ENCODE measurements around the gene EIF4G1.

EIF4G1 gene

DNA sequence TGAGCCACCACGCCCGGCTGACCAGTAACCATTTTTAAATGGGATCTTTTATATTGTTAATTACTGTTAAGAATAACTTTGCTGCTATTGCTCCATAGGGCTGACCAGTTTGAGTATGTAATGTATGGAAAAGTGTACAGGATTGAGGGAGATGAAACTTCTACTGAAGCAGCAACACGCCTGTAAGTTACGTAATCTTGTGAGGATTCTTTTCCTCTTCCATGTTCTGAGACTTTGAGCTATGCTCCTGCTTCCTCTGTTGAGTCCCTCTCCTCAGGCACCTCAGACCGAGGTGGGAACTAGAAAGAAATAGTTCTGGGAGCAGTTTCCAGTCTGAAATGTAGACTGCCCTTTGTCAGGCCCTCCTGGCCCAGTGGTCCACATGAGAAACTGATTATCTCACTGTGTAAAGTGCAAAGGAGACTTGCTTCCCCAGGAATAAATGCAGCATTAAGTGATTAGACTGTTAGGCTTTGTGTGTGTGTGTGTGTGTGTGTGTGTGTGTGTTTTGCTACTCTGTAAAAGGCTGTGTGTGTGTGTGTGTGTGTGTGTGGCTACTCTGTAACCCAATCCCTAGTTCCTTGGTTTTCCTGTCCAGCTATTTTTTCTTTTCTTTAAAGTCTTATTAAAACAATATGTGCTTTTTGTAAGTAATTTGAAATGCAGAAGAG lies 52.3 kb downstream of the EIF4G1 start:
- DNase-seq (ENCODE audit: low spot score) = no peak

DNA sequence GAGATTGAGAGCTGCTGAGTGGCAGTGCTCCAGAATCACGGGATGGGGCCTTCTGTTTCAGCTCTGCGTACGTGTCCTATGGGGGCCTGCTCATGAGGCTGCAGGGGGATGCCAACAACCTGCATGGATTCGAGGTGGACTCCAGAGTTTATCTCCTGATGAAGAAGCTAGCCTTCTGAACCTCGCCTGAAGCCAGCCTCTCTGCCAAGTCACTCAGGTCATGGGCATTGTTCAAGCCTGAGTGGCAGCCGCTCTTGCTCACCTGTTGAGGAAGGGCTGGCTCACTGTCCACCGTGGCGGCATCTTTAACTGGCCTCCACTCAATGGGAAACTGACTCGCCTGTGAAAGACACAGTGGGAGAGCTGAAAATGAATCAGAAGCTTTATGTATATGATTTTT lies 53.7 kb downstream of the EIF4G1 start:
- no peak for DNase-seq (ENCODE audit: low spot score)

DNA sequence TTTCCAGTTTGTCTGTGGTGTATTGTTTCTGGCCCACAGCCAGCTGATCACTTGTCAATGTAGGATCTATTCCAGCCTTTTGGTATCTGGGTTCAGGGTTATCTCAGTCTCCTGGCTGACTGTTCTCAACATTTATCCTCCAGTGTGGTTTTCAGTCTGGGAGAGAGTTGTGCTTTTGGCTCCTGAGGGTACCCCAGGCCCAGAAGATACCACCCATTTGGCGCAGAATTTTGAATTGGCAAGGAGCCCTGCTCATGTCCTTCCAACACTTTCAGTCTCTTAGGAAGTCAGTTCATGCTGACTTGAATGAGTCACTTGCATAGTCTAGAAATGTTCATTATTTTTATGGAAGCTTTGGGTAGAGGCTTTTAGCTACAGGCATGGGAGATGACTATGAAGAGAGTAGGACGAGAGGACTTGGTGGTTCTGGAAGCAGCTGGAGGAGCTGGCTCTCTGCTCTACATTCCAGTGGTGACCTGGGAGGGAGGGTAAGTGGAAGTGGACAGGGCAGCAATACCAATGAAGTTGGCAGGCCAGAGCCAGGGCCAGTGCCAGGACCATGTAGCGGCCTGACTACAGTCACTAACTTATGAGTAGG lies 54.3 kb downstream of the EIF4G1 start:
- DNase-seq (ENCODE audit: low spot score) = no peak

DNA sequence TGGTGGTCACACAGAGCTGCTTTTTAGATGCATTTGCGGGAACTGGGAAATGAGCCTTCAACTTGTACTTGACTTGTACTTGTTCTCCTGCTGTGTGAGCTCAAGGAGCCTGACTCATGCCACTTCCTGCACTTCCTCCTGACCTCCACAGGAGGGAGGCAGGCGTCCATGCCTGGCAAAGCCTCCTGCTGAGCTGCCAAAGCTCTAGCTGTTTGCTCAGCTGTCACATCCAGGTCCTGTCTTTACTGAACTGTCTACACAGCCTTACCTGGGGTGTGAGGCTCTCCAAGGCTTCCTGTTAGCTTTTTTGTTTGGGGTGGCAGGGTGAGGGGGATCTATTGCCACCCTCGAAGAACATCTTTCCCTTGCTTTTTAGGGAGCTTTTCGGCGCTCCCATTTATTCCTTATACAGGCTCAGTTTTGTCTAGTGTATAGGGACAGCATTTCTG lies 57.2 kb downstream of the EIF4G1 start:
- peak; percentile 88 for DNase-seq (ENCODE audit: low spot score)

DNA sequence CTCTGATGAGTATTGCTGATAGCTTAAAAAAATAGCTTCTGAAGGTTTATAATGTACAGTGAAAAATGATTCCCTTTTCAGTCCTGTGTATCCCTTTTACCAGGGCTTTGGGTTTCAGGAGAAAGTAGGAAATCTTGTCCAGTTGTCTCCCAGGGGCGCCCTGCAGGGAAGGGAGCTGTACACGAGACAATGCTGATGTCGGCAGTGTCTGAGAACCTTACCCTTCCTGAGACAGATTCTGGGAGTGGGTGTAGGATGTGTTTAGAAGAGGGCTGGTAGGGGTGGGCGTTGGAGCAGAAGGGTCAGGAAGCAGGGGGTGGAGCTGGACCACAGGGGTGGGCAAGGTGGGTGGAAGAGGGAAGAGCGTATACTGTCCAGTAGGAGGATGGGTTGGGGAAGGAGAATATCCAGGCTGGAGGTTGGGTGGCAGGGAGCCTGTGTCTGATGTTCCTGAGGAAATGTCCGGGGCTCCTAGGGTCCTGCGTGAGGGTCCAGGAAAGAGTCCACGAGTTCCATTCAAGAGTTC lies 58.0 kb downstream of the EIF4G1 start:
- no peak for DNase-seq (ENCODE audit: low spot score)

DNA sequence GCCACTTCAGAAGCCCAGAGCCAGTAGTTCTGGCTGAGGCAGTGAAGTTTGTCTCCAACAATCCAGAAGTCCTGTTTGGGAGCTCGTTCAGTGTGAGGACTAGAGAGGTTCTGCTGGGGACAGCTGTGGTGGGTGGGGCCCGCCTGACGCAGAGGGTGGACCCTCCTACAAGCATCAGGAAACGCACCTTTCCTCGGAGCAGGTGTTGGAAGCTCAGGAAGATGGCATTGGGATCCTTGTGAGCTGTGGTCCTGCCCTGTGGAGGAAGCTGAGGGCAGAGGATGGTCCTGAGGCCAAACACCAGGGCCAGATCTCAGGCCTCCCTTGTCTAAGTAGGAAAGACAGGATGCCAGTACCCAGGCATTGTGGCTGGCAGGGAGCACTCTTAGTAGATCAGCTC lies 58.5 kb downstream of the EIF4G1 start:
- no peak for DNase-seq (ENCODE audit: low spot score)

DNA sequence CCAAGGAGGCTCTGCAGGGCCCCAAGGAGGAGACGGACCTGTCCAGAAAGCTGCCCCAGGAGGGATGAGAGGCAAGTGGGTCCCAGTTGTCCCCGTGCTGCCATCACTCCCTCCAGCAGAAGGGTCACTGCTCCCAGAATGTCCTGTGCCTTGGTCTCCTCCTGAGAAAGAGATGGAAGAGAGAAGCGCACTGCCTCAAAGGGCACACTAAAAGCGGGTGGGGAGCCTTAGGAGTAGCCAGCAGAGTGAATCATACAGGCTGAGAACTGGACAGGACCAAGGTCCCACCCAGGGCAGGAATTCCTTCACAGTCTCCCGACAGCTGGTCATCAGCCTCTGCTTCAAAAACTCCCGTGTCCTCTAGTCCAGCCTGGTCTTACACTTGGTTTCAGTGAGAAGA lies 59.0 kb downstream of the EIF4G1 start:
- DNase-seq (ENCODE audit: low spot score) = no peak

DNA sequence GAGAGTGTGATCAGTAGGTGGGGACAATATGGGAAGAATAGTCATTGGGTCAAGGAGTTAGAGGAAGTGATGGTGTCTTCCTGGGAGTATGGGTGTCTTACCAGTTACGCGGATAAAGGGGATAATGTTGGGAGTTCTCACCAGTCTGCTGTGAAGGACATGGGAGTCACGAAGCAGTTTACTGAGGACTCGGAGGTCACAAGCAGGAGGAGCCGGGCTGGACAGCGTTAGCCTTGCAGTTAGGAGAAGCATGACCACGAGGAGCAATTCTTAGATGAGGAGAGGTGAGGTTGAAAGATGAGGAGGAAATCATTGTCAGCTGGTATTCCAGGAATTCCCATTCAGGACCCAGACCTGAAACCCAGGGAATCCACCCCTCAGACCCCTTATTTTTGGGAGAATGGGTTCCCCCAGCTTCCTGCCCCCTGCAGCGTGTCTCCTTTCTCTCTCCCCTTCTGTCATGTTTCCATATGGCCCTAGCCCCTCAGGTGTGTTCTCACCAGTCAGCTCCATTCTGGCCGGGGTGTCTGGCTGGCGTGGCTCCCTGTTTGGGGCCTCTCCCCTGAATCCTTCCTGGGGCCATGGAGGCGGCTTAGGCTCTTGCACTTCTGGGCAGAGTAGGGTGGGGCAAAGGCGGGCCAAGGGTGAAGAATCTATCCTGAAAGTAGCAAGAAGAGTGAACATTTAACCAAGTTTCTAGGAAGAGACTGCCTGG lies 61.5 kb downstream of the EIF4G1 start:
- no peak for DNase-seq (ENCODE audit: low spot score)

DNA sequence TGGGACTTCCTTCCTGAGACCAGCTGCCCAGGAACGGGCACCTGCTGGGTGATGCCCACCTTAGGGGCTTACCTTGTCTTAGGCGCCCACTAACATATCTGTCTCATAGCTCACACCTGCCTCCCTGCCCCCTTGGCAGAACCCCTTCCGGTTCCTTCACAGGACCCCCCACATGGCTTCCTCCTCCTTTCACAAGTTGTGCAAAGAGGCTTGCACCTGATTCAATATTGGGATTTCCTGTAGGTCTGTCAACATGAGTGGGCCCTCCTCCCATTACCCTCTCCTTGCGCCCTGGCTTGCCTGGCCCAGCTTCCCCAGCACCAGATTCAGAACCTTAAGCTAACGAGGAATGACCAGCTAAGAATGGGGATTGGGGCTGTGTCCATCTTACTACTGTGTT lies 63.0 kb downstream of the EIF4G1 start:
- DNase-seq (ENCODE audit: low spot score) = no peak

DNA sequence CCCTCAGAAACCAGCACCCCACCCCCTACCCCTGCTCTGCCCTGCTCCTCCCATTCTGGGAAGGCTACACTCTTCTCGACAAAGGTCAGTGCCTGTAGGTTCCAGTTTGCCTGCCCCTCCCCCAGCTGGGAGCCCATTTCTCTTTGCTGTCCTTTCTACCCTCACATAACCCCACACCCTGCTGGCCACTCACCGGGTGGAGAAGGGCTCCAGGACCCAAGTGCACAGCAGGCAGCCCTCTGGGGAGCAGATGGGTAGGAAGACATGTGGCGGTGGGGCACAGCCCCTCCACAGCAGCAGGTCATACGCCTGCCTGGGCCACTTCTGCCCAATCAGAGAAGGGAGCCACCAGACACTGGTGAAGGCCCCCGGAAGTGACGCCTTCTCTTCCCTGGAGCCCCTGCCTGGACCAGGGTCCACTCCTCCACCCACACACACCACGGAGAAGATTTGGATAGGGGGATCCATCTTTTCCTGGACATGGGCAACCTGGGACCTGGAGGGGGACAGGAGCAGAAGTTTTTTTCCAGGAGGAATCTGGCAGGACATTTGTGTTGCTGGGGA lies 63.6 kb downstream of the EIF4G1 start, which contains the start of gene THPO:
Gene THPO, minus strand, starts transcription at position 326 of the 564 bp plus-strand sequence. CDS start 1,948 bp downstream, outside the sequence.
- no peak for DNase-seq (ENCODE audit: low spot score)

DNA sequence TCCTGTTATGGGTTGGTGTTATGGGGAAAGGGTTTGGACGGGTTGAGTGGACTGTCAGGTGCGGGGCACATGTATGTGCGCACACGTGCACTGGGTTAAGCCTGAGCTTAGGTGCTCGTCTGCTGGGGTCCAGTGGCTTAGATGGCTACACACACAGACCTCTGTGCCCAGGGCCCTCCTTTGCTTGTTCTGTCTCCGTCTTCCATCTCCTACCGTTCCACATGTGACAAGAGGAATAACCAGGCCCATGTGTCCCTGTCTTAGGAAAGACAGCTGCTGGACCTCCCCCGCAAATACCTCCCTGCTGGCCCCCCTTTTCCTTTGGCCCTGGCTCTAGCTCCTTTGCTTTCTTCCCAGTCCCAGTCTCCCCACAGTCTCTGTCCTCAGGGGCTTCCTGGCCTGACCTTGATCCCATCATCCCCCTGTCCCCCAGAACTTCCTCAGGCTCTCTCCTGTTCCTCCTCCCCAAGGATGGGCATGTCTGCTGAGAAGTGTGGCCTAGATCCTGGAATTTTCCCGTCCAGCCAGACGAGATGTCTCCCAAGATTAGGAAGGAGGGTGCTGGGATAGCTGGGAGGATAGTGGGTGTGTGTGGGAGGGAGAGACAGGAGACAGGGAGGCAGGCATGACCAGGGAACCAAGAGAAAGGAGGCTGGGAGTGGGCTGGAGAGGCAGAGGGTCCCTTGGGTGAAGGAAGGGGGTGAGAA lies 64.4 kb downstream of the EIF4G1 start:
- no peak for DNase-seq (ENCODE audit: low spot score)

DNA sequence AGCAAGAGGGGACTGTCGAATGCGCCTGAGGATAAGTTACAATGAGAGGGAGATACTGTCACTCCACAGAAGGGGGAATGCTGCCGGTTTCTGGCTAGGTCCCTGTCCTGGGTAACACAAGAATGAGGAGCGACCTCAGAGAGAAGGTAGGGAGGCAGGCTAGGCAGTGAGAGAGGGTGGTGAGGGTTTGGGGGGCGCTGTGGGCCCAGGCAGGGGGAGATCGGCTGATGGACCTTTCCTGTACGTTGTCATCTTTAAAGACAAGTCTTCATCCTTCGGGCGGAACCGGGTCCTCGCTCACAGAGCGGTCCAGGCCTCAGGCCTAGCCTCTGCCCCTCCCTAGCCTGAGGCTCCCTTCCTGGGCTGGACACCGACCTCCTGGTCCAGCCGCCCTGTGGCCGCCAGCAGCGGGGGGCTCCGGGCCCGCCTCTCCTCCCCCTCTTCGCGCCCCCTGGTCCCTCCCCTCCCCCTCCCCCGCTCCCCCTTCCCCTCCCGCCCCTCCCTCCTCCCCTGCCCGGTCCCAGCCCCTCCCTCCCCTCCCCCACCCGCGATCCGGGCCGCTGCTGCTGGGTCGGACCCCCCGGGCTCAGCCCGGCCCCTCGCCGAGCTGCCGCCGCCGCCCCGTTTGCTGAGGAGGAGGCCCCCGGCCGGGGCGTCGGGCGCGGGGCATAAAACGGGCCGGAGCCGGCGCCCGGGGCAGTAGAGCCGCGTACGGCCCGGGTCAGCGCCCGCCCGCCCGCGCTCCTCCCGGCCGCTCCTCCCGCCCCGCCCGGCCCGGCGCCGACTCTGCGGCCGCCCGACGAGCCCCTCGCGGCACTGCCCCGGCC lies 65.2 kb downstream of the EIF4G1 start, which contains the start of gene CHRD:
Gene CHRD, plus strand, starts transcription at position 697 of the 827 bp plus-strand sequence. CDS start 265 bp downstream, outside the sequence.
- no peak for DNase-seq (ENCODE audit: low spot score)

DNA sequence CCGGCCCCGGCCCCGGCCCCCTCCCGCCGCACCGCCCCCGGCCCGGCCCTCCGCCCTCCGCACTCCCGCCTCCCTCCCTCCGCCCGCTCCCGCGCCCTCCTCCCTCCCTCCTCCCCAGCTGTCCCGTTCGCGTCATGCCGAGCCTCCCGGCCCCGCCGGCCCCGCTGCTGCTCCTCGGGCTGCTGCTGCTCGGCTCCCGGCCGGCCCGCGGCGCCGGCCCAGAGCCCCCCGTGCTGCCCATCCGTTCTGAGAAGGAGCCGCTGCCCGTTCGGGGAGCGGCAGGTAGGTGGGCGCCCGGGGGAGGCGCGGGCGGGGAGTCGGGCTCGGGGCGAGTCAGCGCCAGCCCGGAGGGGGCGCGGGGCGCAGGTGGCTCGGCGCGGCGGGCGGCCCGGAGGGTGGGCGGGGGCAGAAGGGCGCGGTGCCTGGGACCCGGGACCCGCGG lies 65.8 kb downstream of the EIF4G1 start:
- DNase-seq (ENCODE audit: low spot score) = no peak

DNA sequence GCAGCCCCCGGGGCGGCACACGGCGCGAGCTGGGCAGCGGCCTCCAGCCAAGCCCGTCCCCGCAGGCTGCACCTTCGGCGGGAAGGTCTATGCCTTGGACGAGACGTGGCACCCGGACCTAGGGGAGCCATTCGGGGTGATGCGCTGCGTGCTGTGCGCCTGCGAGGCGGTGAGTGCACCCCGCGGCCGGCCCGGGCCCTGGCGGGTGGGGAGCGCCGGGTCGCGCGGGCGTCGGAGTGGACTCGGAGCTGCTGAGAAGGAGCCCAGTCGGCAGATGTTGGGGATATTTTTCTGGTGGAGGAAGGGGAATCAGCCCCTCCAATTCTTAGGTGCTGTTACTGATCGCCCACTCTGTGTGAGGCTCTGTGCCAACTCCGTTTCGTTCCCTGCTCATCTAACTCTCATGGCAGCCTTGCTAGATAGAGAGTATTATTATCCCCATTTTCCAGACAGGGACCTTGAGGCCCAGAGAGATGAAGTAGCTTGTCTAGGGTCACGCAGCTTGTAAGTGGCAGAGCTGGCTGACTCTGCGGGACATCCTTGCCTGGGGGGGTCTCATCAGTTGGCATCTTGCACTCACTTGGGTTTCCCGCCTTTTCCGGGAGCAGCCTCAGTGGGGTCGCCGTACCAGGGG lies 66.3 kb downstream of the EIF4G1 start:
- no peak for DNase-seq (ENCODE audit: low spot score)

DNA sequence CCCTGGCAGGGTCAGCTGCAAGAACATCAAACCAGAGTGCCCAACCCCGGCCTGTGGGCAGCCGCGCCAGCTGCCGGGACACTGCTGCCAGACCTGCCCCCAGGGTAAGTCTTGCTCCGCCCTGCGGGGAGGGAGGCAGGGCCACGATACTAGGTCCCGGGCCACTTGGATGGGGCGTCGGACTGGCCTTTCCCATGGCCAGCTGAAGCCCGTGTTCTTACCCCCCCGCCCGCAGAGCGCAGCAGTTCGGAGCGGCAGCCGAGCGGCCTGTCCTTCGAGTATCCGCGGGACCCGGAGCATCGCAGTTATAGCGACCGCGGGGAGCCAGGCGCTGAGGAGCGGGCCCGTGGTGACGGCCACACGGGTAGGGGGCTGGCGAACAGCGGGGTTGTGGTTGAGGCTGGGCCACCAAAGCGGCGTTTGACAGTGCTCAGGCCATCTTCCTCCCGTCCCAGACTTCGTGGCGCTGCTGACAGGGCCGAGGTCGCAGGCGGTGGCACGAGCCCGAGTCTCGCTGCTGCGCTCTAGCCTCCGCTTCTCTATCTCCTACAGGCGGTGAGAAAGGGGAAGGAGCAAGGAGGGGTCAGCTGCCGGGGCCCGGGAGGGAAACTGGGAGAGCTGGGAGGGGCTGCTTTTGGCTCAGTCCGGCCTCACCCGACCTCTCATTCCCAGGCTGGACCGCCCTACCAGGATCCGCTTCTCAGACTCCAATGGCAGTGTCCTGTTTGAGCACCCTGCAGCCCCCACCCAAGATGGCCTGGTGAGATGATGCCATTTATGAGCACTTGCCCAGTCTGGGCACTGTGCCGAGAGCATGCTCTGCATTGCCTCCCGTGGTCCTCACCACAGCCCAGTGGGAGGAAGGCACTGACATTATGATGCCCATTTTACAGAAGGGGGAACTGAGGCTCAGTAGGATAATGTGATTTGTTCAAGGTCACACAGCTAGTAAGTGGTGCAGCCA lies 67.1 kb downstream of the EIF4G1 start:
- no peak for DNase-seq (ENCODE audit: low spot score)

DNA sequence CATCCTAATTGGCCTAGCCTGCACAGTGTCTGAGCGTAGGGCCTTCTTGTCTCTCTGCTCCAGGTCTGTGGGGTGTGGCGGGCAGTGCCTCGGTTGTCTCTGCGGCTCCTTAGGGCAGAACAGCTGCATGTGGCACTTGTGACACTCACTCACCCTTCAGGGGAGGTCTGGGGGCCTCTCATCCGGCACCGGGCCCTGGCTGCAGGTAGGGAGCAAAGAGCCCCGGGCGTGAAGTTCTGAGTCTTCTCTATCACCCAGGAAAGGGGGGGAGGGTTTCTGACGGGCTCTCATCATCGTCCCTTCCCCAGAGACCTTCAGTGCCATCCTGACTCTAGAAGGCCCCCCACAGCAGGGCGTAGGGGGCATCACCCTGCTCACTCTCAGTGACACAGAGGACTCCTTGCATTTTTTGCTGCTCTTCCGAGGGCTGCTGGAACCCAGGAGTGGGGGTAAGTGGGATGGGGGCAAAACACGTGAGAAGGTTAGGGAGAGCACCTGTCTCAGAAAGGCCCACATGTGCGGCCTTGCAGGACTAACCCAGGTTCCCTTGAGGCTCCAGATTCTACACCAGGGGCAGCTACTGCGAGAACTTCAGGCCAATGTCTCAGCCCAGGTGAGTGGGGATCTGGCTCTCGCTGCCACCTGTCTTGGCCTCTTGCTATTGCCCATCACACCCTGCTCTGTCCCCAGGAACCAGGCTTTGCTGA lies 68.1 kb downstream of the EIF4G1 start:
- no peak for DNase-seq (ENCODE audit: low spot score)

DNA sequence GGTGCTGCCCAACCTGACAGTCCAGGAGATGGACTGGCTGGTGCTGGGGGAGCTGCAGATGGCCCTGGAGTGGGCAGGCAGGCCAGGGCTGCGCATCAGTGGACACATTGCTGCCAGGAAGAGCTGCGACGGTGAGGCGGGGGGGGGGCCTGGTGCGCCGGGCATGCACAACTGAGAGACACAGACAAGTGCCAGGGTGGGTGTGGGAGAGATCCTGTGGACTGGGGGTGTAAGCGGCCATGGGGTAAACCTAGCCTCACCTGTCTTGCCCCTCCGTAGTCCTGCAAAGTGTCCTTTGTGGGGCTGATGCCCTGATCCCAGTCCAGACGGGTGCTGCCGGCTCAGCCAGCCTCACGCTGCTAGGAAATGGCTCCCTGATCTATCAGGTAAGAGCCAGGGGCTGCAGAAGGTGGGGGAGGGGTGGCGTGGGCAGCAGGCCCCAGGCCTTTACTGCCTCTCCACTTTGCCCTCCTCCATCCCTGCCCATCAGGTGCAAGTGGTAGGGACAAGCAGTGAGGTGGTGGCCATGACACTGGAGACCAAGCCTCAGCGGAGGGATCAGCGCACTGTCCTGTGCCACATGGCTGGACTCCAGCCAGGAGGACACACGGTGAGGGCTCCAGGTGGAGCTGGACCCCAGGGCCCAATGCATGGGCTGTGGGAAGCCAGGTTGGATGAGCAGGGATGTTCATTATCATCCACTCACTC lies 68.8 kb downstream of the EIF4G1 start:
- DNase-seq (ENCODE audit: low spot score) = no peak

DNA sequence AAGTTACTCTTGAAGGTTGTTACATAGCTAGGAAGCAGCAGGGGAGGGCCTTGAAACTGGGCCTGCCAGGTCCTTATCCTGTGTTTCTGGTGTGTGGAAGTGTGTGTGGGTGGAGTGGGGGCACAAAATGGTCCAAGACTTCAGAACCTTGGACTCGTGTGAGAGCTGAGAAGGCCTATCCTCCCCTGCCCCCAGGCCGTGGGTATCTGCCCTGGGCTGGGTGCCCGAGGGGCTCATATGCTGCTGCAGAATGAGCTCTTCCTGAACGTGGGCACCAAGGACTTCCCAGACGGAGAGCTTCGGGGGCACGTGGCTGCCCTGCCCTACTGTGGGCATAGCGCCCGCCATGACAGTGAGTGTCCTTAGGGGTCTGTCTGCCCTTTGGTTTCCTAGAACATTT lies 69.9 kb downstream of the EIF4G1 start:
- DNase-seq (ENCODE audit: low spot score) = no peak
